ENCODE measurements around the gene PSG3.
"Not testable (repeated sequence)": the region's sequence is repeated elsewhere in the genome, so short reads cannot be mapped to it uniquely, and the experiment has no call there.

PSG3 gene

GRCh38 chr19:42740381-42740780, at the start of gene PSG3:
Gene PSG3, minus strand, starts transcription at chr19:42740481. Its CDS starts 97 bp downstream, at chr19:42740384.
- not testable (repeated sequence) for H3K36me3 ChIP-seq (ENCODE audit: control insufficient read depth in 5 of 5, insufficient read depth in 5 of 5, low read length in 5 of 5); H3K4me3 ChIP-seq (ENCODE audit: low read depth in 1 of 5, low read length in 5 of 5); H3K27ac ChIP-seq (ENCODE audit: low read depth, low read length); H3K27me3 ChIP-seq (ENCODE audit: control insufficient read depth in 5 of 5, insufficient read depth in 4 of 5, low read length in 5 of 5); H3K9ac ChIP-seq (ENCODE audit: low read length in 5 of 5); H3K4me1 ChIP-seq (ENCODE audit: control insufficient read depth in 5 of 5, insufficient read depth in 5 of 5, low read length in 5 of 5); H3K9me3 ChIP-seq (ENCODE audit: control insufficient read depth in 5 of 5, low read length in 5 of 5)

GRCh38 chr19:42788766-42789165, 48.5 kb upstream of the PSG3 start:
- H3K9me3 ChIP-seq (ENCODE audit: control insufficient read depth in 5 of 5, low read length in 5 of 5); H3K27ac ChIP-seq (ENCODE audit: low read depth, low read length); H3K9ac ChIP-seq (ENCODE audit: low read length in 5 of 5); H3K4me1 ChIP-seq (ENCODE audit: control insufficient read depth in 5 of 5, insufficient read depth in 5 of 5, low read length in 5 of 5); H3K4me3 ChIP-seq (ENCODE audit: low read depth in 1 of 5, low read length in 5 of 5); H3K27me3 ChIP-seq (ENCODE audit: control insufficient read depth in 5 of 5, insufficient read depth in 4 of 5, low read length in 5 of 5); H3K36me3 ChIP-seq (ENCODE audit: control insufficient read depth in 5 of 5, insufficient read depth in 5 of 5, low read length in 5 of 5): not testable (repeated sequence)

- H3K36me3 ChIP-seq (ENCODE audit: control insufficient read depth in 5 of 5, insufficient read depth in 5 of 5, low read length in 5 of 5), result not testable (repeated sequence)
These were observed 47.5 kb upstream of the PSG3 start for GRCh38 chr19:42787766-42788165.

GRCh38 chr19:42776750-42777612, 36.7 kb upstream of the PSG3 start:
- H3K4me1 ChIP-seq (ENCODE audit: control insufficient read depth in 5 of 5, insufficient read depth in 5 of 5, low read length in 5 of 5); H3K27ac ChIP-seq (ENCODE audit: low read depth, low read length); H3K9ac ChIP-seq (ENCODE audit: low read length in 5 of 5); H3K9me3 ChIP-seq (ENCODE audit: control insufficient read depth in 5 of 5, low read length in 5 of 5); H3K36me3 ChIP-seq (ENCODE audit: control insufficient read depth in 5 of 5, insufficient read depth in 5 of 5, low read length in 5 of 5); H3K4me3 ChIP-seq (ENCODE audit: low read depth in 1 of 5, low read length in 5 of 5); H3K27me3 ChIP-seq (ENCODE audit: control insufficient read depth in 5 of 5, insufficient read depth in 4 of 5, low read length in 5 of 5): not testable (repeated sequence)

More at GRCh38 chr19:42787766-42788165, 47.5 kb upstream of the PSG3 start:
- H3K4me3 ChIP-seq (ENCODE audit: low read depth in 1 of 5, low read length in 5 of 5); H3K9ac ChIP-seq (ENCODE audit: low read length in 5 of 5); H3K9me3 ChIP-seq (ENCODE audit: control insufficient read depth in 5 of 5, low read length in 5 of 5); H3K27me3 ChIP-seq (ENCODE audit: control insufficient read depth in 5 of 5, insufficient read depth in 4 of 5, low read length in 5 of 5); H3K27ac ChIP-seq (ENCODE audit: low read depth, low read length); H3K4me1 ChIP-seq (ENCODE audit: control insufficient read depth in 5 of 5, insufficient read depth in 5 of 5, low read length in 5 of 5): not testable (repeated sequence)

- not testable (repeated sequence) for H3K27ac ChIP-seq (ENCODE audit: low read depth, low read length); H3K27me3 ChIP-seq (ENCODE audit: control insufficient read depth in 5 of 5, insufficient read depth in 4 of 5, low read length in 5 of 5); H3K4me3 ChIP-seq (ENCODE audit: low read depth in 1 of 5, low read length in 5 of 5); H3K9ac ChIP-seq (ENCODE audit: low read length in 5 of 5); H3K36me3 ChIP-seq (ENCODE audit: control insufficient read depth in 5 of 5, insufficient read depth in 5 of 5, low read length in 5 of 5); H3K4me1 ChIP-seq (ENCODE audit: control insufficient read depth in 5 of 5, insufficient read depth in 5 of 5, low read length in 5 of 5); H3K9me3 ChIP-seq (ENCODE audit: control insufficient read depth in 5 of 5, low read length in 5 of 5)
These were observed 34.4 kb upstream of the PSG3 start for GRCh38 chr19:42774510-42775158.

- H3K4me1 ChIP-seq (ENCODE audit: control insufficient read depth in 5 of 5, insufficient read depth in 5 of 5, low read length in 5 of 5); H3K27me3 ChIP-seq (ENCODE audit: control insufficient read depth in 5 of 5, insufficient read depth in 4 of 5, low read length in 5 of 5); H3K27ac ChIP-seq (ENCODE audit: low read depth, low read length); H3K36me3 ChIP-seq (ENCODE audit: control insufficient read depth in 5 of 5, insufficient read depth in 5 of 5, low read length in 5 of 5); H3K4me3 ChIP-seq (ENCODE audit: low read depth in 1 of 5, low read length in 5 of 5); H3K9ac ChIP-seq (ENCODE audit: low read length in 5 of 5); H3K9me3 ChIP-seq (ENCODE audit: control insufficient read depth in 5 of 5, low read length in 5 of 5): not testable (repeated sequence)
These were observed 27.0 kb upstream of the PSG3 start for GRCh38 chr19:42767319-42767718.

GRCh38 chr19:42766871-42767270, 26.6 kb upstream of the PSG3 start:
- not testable (repeated sequence) for H3K4me3 ChIP-seq (ENCODE audit: low read depth in 1 of 5, low read length in 5 of 5); H3K9me3 ChIP-seq (ENCODE audit: control insufficient read depth in 5 of 5, low read length in 5 of 5); H3K27me3 ChIP-seq (ENCODE audit: control insufficient read depth in 5 of 5, insufficient read depth in 4 of 5, low read length in 5 of 5); H3K4me1 ChIP-seq (ENCODE audit: control insufficient read depth in 5 of 5, insufficient read depth in 5 of 5, low read length in 5 of 5); H3K36me3 ChIP-seq (ENCODE audit: control insufficient read depth in 5 of 5, insufficient read depth in 5 of 5, low read length in 5 of 5); H3K9ac ChIP-seq (ENCODE audit: low read length in 5 of 5); H3K27ac ChIP-seq (ENCODE audit: low read depth, low read length)

GRCh38 chr19:42764836-42765235, 24.6 kb upstream of the PSG3 start:
- Histone ChIP-seq H3K27ac (ENCODE audit: low read depth, low read length) (no peak overlapping the region), H3K27me3 (ENCODE audit: control insufficient read depth in 5 of 5, insufficient read depth in 4 of 5, low read length in 5 of 5) (no peaks in the 10 kb centered on the region), H3K36me3 (ENCODE audit: control insufficient read depth in 5 of 5, insufficient read depth in 5 of 5, low read length in 5 of 5) (no peaks in the 10 kb centered on the region), H3K9me3 (ENCODE audit: control insufficient read depth in 5 of 5, low read length in 5 of 5) (no peaks in the 10 kb centered on the region), H3K4me1 (ENCODE audit: control insufficient read depth in 5 of 5, insufficient read depth in 5 of 5, low read length in 5 of 5) (peaks cover 0 to 4% (median 0%) of the 10 kb centered on the region in 5 donors), H3K4me3 (ENCODE audit: low read depth in 1 of 5, low read length in 5 of 5) (no peak overlapping the region), H3K9ac (ENCODE audit: low read length in 5 of 5) (no peak overlapping the region)

- no peak overlapping the region for H3K27ac ChIP-seq (ENCODE audit: low read depth, low read length)
- H3K36me3 ChIP-seq (ENCODE audit: control insufficient read depth in 5 of 5, insufficient read depth in 5 of 5, low read length in 5 of 5), result no peaks in the 10 kb centered on the region
- H3K4me3 ChIP-seq (ENCODE audit: low read depth in 1 of 5, low read length in 5 of 5), result no peak overlapping the region
- H3K9me3 ChIP-seq (ENCODE audit: control insufficient read depth in 5 of 5, low read length in 5 of 5), result no peaks in the 10 kb centered on the region
- H3K4me1 ChIP-seq (ENCODE audit: control insufficient read depth in 5 of 5, insufficient read depth in 5 of 5, low read length in 5 of 5), result peaks cover 0 to 4% (median 0%) of the 10 kb centered on the region in 5 donors
- H3K27me3 ChIP-seq (ENCODE audit: control insufficient read depth in 5 of 5, insufficient read depth in 4 of 5, low read length in 5 of 5), result no peaks in the 10 kb centered on the region
- H3K9ac ChIP-seq (ENCODE audit: low read length in 5 of 5), result no peak overlapping the region
These were observed 22.5 kb upstream of the PSG3 start for GRCh38 chr19:42762789-42763188.

GRCh38 chr19:42761924-42762295, 21.6 kb upstream of the PSG3 start:
- H3K4me3 ChIP-seq (ENCODE audit: low read depth in 1 of 5, low read length in 5 of 5); H3K9me3 ChIP-seq (ENCODE audit: control insufficient read depth in 5 of 5, low read length in 5 of 5); H3K4me1 ChIP-seq (ENCODE audit: control insufficient read depth in 5 of 5, insufficient read depth in 5 of 5, low read length in 5 of 5); H3K27ac ChIP-seq (ENCODE audit: low read depth, low read length); H3K9ac ChIP-seq (ENCODE audit: low read length in 5 of 5); H3K36me3 ChIP-seq (ENCODE audit: control insufficient read depth in 5 of 5, insufficient read depth in 5 of 5, low read length in 5 of 5); H3K27me3 ChIP-seq (ENCODE audit: control insufficient read depth in 5 of 5, insufficient read depth in 4 of 5, low read length in 5 of 5): not testable (repeated sequence)

Measured in subcutaneous abdominal adipose tissue (tissue), 5 donors.